HCT116 (cell line): ENCODE results near the gene KSR1. TPM values are rescaled to one million over a fixed set of nuclear protein-coding genes. Genes with fewer than 3 reads are reported as not detected.
"Not testable (repeated sequence)": the region's sequence is repeated elsewhere in the genome, so short reads cannot be mapped to it uniquely, and the experiment has no call there.

Experiments used
- ATAC-seq: fragments of 200-7000 bp; cut with Tn5 transposase; 2 replicates; pipeline ENCODE4 v1.9.1; 2020; ENCODE audit warnings: mild to moderate bottlenecking, moderate library complexity
- BruUV-seq: library from RNA; stranded (reverse); fragments of 400-500 nt; replicated peaks from 2 replicates; lab custom pipeline; 2021; lab: Mats Ljungman, UMichigan
- CTCF ChIA-PET: fragments of 300-600 bp; sonication (Branson Sonifier 250); formaldehyde crosslinking; loops from one replicate; lab custom pipeline; 2021; ENCODE audit warnings: antibody characterized with exemption; lab: Charles Lee
- POLR2A ChIA-PET: fragments of 300-600, 350-600 bp; sonication (Branson Sonifier 250); formaldehyde crosslinking; loops from one replicate; lab custom pipeline; 2021; ENCODE audit warnings: antibody characterized with exemption; lab: Charles Lee
- RAD21 ChIA-PET, 2 experiments: fragments of 300-600 bp; sonication (Branson Sonifier 250); formaldehyde crosslinking; loops; one replicate each; lab custom pipeline; 2023; ENCODE audit warnings: low total read pairs in 2 of 2; ENCODE audit not compliant: uncharacterized antibody in 2 of 2, unreplicated experiment in 2 of 2, low non-redundant PET in 1 of 2; lab: Charles Lee
- DNase-seq: peaks from one replicate; pipeline ENCODE4 v3.0.0-alpha.2; 2010; ENCODE audit warnings: low read depth, low spot score
- H2AFZ ChIP-seq: fragments of 200-600 bp; shearing (Covaris generic), sonication (generic); 2 replicates; pipeline ENCODE4 v1.6.1; 2017; ENCODE audit warnings: low read depth, mixed run types, mixed read lengths, antibody characterized with exemption, low read length; ENCODE audit not compliant: poor library complexity, severe bottlenecking
- H3K27ac ChIP-seq: 2 replicates; pipeline ENCODE4 v1.5.1; 2012; ENCODE audit warnings: low read depth, low read length
- H3K27me3 ChIP-seq: fragments of 200-600 bp; sonication (generic); 2 replicates; pipeline ENCODE4 v1.6.1; 2016; ENCODE audit warnings: mixed run types, low read length, mixed read lengths; ENCODE audit not compliant: insufficient read depth
- H3K36me3 ChIP-seq, 2 experiments: fragments of 200-500 bp in 1 of 2; fragments of 200-600 bp in 1 of 2; sonication (Bioruptor generic) in 1 of 2; sonication (generic) in 1 of 2; 2 replicates each; pipeline versions ENCODE4 v1.5.1 to v1.6.1; 2014 to 2016; ENCODE audit warnings: low read length in 2 of 2, inconsistent platforms in 1 of 2, mixed read lengths in 1 of 2, mixed run types in 1 of 2; ENCODE audit not compliant: insufficient read depth in 2 of 2, control insufficient read depth in 1 of 2
- H3K4me1 ChIP-seq, 2 experiments: fragments of 200-600 bp in 1 of 2; sonication (generic) in 1 of 2; 2 replicates each; pipeline versions ENCODE4 v1.5.1 to v1.6.1; 2012 to 2017; ENCODE audit warnings: low read length in 2 of 2, inconsistent platforms in 1 of 2, mild to moderate bottlenecking in 1 of 2, mixed read lengths in 1 of 2, mixed run types in 1 of 2, moderate library complexity in 1 of 2; ENCODE audit not compliant: insufficient read depth in 2 of 2, control insufficient read depth in 1 of 2
- H3K4me2 ChIP-seq: fragments of 200-600 bp; sonication (generic); 2 replicates; pipeline ENCODE4 v1.6.1; 2017; ENCODE audit warnings: mixed run types, low read length, mixed read lengths
- H3K4me3 ChIP-seq, 2 experiments: fragments of 200-600 bp in 1 of 2; sonication (generic) in 1 of 2; replicated peaks in 1 of 2; 2 replicates each; pipeline ENCODE4 v1.5.1; 2011 to 2016; ENCODE audit warnings: low read length in 2 of 2, control low read depth in 1 of 2, low read depth in 1 of 2, mild to moderate bottlenecking in 1 of 2, mixed read lengths in 1 of 2, mixed run types in 1 of 2
- H3K79me2 ChIP-seq: fragments of 200-600 bp; sonication (generic); 2 replicates; pipeline ENCODE4 v1.6.1; 2017; ENCODE audit warnings: mild to moderate bottlenecking, mixed run types, low read length, moderate library complexity, mixed read lengths; ENCODE audit not compliant: insufficient read depth
- H3K9ac ChIP-seq: fragments of 200-600 bp; sonication (generic); 2 replicates; pipeline ENCODE4 v1.6.1; 2016; ENCODE audit warnings: low read length, mixed read lengths
- H3K9me2 ChIP-seq: fragments of 200-600 bp; sonication (generic), shearing (Covaris generic); 2 replicates; pipeline ENCODE4 v1.6.1; 2017; ENCODE audit warnings: mixed run types, mild to moderate bottlenecking, moderate library complexity; ENCODE audit not compliant: insufficient read depth
- H3K9me3 ChIP-seq, 2 experiments: fragments of 200-500 bp in 1 of 2; fragments of 200-600 bp in 1 of 2; sonication (Bioruptor generic) in 1 of 2; sonication (generic) in 1 of 2; 2 replicates each; pipeline ENCODE4 v1.6.1; 2014 to 2017; ENCODE audit warnings: low read length in 2 of 2, mixed read lengths in 2 of 2, inconsistent platforms in 1 of 2, low read depth in 1 of 2, mild to moderate bottlenecking in 1 of 2, mixed run types in 1 of 2, moderate library complexity in 1 of 2; ENCODE audit not compliant: control insufficient read depth in 1 of 2, insufficient read depth in 1 of 2
- H4K20me1 ChIP-seq: fragments of 200-600 bp; sonication (generic), shearing (Covaris generic); 2 replicates; pipeline ENCODE4 v1.6.1; 2017; ENCODE audit warnings: mixed run types, mild to moderate bottlenecking, moderate library complexity; ENCODE audit not compliant: insufficient read depth
- intact Hi-C: fragments of 100-400 bp; cut with micrococcal nuclease; formaldehyde crosslinking; loops from 2 replicates; pipeline ENCODE4 v1.10.0; 2022
- total RNA-seq: library from RNA; stranded (reverse); gene quantifications from one replicate; pipeline ENCODE4 v1.2.1, GENCODE V29; 2021; ENCODE audit not compliant: unreplicated experiment

Gene KSR1
- total RNA-seq, 1 experiment from 2014 or later: 16.5 TPM

DNA sequence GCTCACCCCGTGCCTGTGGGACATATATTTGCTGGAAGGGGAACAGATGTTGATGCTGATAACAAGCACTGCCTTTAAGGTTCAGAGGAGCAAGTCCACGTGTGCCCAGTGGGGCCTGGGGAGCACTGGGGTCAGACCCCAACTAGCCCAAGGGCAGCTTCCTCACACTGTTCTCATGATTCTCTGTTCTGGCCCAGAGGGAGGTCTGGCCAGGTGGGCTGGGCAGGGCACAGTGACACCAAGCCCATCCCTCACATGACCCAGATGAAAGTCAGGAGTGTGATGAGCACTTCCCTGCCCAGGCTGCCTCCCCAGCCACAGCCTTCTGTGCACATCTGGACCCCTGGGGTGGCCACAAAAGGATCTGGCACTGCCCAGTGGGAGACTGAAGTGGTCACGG lies 29.8 kb upstream of the KSR1 start:
- H3K4me1 ChIP-seq, DNase-seq, H3K27ac ChIP-seq, H3K4me2 ChIP-seq, H3K9me2 ChIP-seq, CTCF ChIA-PET, intact Hi-C loops, ATAC-seq, H3K9me3 ChIP-seq, H3K9ac ChIP-seq, H3K4me3 ChIP-seq, RAD21 ChIA-PET, H4K20me1 ChIP-seq, POLR2A ChIA-PET, H3K27me3 ChIP-seq, H3K36me3 ChIP-seq, BruUV-seq, H2AFZ ChIP-seq, H3K79me2 ChIP-seq: not testable (repeated sequence)

DNA sequence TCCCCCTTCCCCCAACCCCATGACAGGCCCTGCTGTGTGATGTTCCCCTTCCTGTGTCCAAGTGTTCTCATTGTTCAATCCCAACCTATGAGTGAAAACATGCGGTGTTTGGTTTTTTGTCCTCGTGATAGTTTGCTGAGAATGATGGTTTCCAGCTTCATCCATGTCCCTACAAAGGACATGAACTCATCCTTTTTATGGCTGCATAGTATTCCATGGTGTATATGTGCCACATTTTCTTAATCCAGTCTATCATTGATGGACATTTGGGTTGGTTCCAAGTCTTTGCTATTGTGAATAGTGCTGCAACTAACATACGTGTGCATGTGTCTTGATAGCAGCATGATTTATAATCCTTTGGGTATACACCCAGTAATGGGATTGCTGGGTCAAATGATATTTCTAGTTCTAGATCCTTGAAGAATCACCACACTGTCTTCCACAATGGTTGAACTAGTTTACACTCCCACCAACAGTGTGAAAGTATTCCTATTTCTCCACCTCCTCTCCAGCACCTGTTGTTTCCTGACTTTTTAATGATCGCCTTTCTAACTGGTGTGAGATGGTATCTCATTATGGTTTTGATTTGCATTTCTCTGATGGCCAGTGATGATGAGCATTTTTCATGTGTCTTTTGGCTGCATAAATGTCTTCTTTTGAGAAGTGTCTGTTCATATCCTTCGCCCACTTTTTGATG lies 28.9 kb upstream of the KSR1 start:
- H4K20me1 ChIP-seq, H3K27ac ChIP-seq, POLR2A ChIA-PET, H3K27me3 ChIP-seq, H2AFZ ChIP-seq, H3K4me2 ChIP-seq, H3K79me2 ChIP-seq, DNase-seq, H3K36me3 ChIP-seq, ATAC-seq, H3K4me3 ChIP-seq, H3K9ac ChIP-seq, BruUV-seq, CTCF ChIA-PET, H3K4me1 ChIP-seq, H3K9me3 ChIP-seq, intact Hi-C loops, RAD21 ChIA-PET, H3K9me2 ChIP-seq: not testable (repeated sequence)
